GM12892 (cell line): ENCODE measurements around the gene PPP2R2C.

Source experiments
- DNase-seq: peaks from one replicate; pipeline ENCODE4 v3.0.0; 2011; ENCODE audit not compliant: insufficient read length
- FAIRE-seq: peaks from 2 replicates; lab custom pipeline; 2011; peaks lifted over from hg19 to GRCh38; lab: Jason Lieb, UNC
- POLR2A ChIP-seq: IDR thresholded peaks from 2 replicates; pipeline ENCODE4 v1.6.1; 2011; ENCODE audit warnings: low read depth, low read length, control low read depth
- POLR2AphosphoS5 ChIP-seq: IDR thresholded peaks from 2 replicates; pipeline ENCODE4 v1.6.1; 2011; ENCODE audit warnings: low read depth, low read length, control low read depth
- TAF1 ChIP-seq: IDR thresholded peaks from 2 replicates; pipeline ENCODE4 v1.6.1; 2011; ENCODE audit warnings: low read depth, mild to moderate bottlenecking, control low read depth, low read length, borderline replicate concordance

The PPP2R2C gene

GRCh38 chr4:6492861-6493657, 20.6 kb upstream of the PPP2R2C start:
- FAIRE-seq (no peak), DNase-seq (no peak)
- TF ChIP-seq TAF1, result no peak

GRCh38 chr4:6492027-6492590, 19.7 kb upstream of the PPP2R2C start:
- no peak for TF ChIP-seq POLR2AphosphoS5
- TF ChIP-seq POLR2A, result no peak
- no peak for TF ChIP-seq TAF1
- DNase-seq (no peak), FAIRE-seq (no peak)

- no peak for TF ChIP-seq POLR2AphosphoS5
- TF ChIP-seq TAF1, result no peak
- TF ChIP-seq POLR2A, result no peak
- no peak for FAIRE-seq
These were observed 18.8 kb upstream of the PPP2R2C start for GRCh38 chr4:6491235-6491634.

GRCh38 chr4:6489927-6490326, 17.5 kb upstream of the PPP2R2C start:
- DNase-seq, result no peak
- no peak for FAIRE-seq
- TF ChIP-seq TAF1, result no peak
- TF ChIP-seq POLR2AphosphoS5, result no peak
- TF ChIP-seq POLR2A, result no peak

More at GRCh38 chr4:6491235-6491634, 18.8 kb upstream of the PPP2R2C start:
- no peak for DNase-seq

GRCh38 chr4:6487466-6487865, 15.1 kb upstream of the PPP2R2C start:
- no peak for FAIRE-seq
- no peak for DNase-seq
- no peak for TF ChIP-seq POLR2A
- TF ChIP-seq TAF1, result no peak
- no peak for TF ChIP-seq POLR2AphosphoS5

- no peak for FAIRE-seq
- DNase-seq, result no peak
- TF ChIP-seq POLR2A, result no peak
These were observed 8.2 kb upstream of the PPP2R2C start for GRCh38 chr4:6480534-6481088.

- no peak for TF ChIP-seq TAF1
- DNase-seq, result no peak
- FAIRE-seq, result no peak
These were observed 6.3 kb upstream of the PPP2R2C start for GRCh38 chr4:6478546-6479220.

- DNase-seq (no peak), FAIRE-seq (no peak)
- no peak for TF ChIP-seq POLR2A
These were observed 4.5 kb upstream of the PPP2R2C start for GRCh38 chr4:6476893-6477292.

GRCh38 chr4:6475492-6476020, 3.1 kb upstream of the PPP2R2C start:
- TF ChIP-seq TAF1, result no peak
- TF ChIP-seq POLR2A, result no peak
- TF ChIP-seq POLR2AphosphoS5, result no peak
- DNase-seq, result no peak
- no peak for FAIRE-seq

- DNase-seq, result no peak
- TF ChIP-seq POLR2A, result no peak
- no peak for TF ChIP-seq POLR2AphosphoS5
- TF ChIP-seq TAF1, result no peak
- no peak for FAIRE-seq
These were observed 2.5 kb upstream of the PPP2R2C start for GRCh38 chr4:6474705-6475457.

- FAIRE-seq (no peak), DNase-seq (no peak)
These were observed 1.7 kb upstream of the PPP2R2C start for GRCh38 chr4:6474053-6474568.

More at GRCh38 chr4:6474053-6474568, 1.7 kb upstream of the PPP2R2C start:
- TF ChIP-seq POLR2A (no peak), POLR2AphosphoS5 (no peak), TAF1 (no peak)
